Right lobe of liver (tissue), 6 donors: Measurements from ENCODE around the gene FBXO31. TPM values are rescaled to one million over a fixed set of nuclear protein-coding genes. Genes with fewer than 3 reads are reported as not detected.
A peak's percentile ranks its signal among the peaks of the same experiment; 100 is the strongest.

Experiments
- ATAC-seq, 4 donors: fragments of 200-7000 bp; cut with Tn5 transposase; one replicate each; pipeline ENCODE4 v1.9.1; 2020; ENCODE audit warnings: mild to moderate bottlenecking in 4 of 4, moderate library complexity in 4 of 4
- DNase-seq, 3 donors: peaks; one replicate each; pipeline ENCODE4 v3.0.0-alpha.2; 2020
- H3K27ac ChIP-seq, 3 donors: fragments of 200-600 bp; one replicate each; pipeline ENCODE4 v1.8.0; 2022
- H3K27me3 ChIP-seq, 2 donors: fragments of 200-600 bp; one replicate each; pipeline ENCODE4 v1.8.0; 2022
- H3K36me3 ChIP-seq, 4 donors: fragments of 200-600 bp; sonication (generic) in 1 of 4; one replicate each; pipeline versions ENCODE4 v1.5.1 to v1.8.0; 2017 to 2022; ENCODE audit warnings: control low read depth in 1 of 4
- H3K4me1 ChIP-seq, 4 donors: fragments of 200-600 bp; sonication (generic) in 1 of 4; one replicate each; pipeline versions ENCODE4 v1.5.1 to v1.8.0; 2017 to 2022; ENCODE audit warnings: control low read depth in 1 of 4
- H3K4me3 ChIP-seq, 3 donors: fragments of 200-600 bp; one replicate each; pipeline ENCODE4 v1.8.0; 2022
- H3K9me3 ChIP-seq, 4 donors: fragments of 200-600 bp; sonication (generic) in 1 of 4; one replicate each; pipeline versions ENCODE4 v1.5.1 to v1.8.0; 2017 to 2022; ENCODE audit warnings: control low read depth in 1 of 4
- CTCF ChIP-seq, 4 donors: fragments of 200-600 bp in 3 of 4; fragments of 450-650 bp in 1 of 4; IDR thresholded peaks; one replicate each; pipeline versions ENCODE4 v1.5.1 to v1.8.0; 2016 to 2022; ENCODE audit warnings: antibody characterized with exemption in 4 of 4, mild to moderate bottlenecking in 2 of 4
- POLR2A ChIP-seq: fragments of 450-650 bp; IDR thresholded peaks from one replicate; pipeline ENCODE4 v1.6.1; 2017; ENCODE audit warnings: antibody characterized with exemption, mild to moderate bottlenecking
- WGBS: methylation state at CpG from one replicate; pipeline ENCODE4 v1.1.6; 2018; ENCODE audit warnings: low coverage, low lambda C conversion rate; ENCODE audit not compliant: insufficient coverage; ENCODE audit errors: missing lambda C conversion rate; 5-methylcytosine and 5-hydroxymethylcytosine counted together
- intact Hi-C, 2 donors: fragments of 100-400 bp; cut with DNase I; formaldehyde crosslinking; loops; one replicate each; pipeline versions ENCODE4 v1.11.2 to v1.14.1; 2022
- total RNA-seq, 6 experiments: library from RNA; depleted of rRNA in 2 of 6; stranded (reverse); fragments of >200 nt in 2 of 6; fragmentation: NEBNext Ultra II Directional in 3 of 6; extraction: Animal tissue kit (Norgen Biotek cat#: 25700) in 3 of 6; gene quantifications; one replicate each; pipeline versions ENCODE4 v1.1.0 to v1.2.4, GENCODE V29; 2016 to 2023
- donor health status: DM: no; HTN: yes; CAD: no.
- donor health status: DM: no; HTN: no; CAD: no.
- donor health status: DM: no; HTN: no; CAD: no.
- donor health status: DM: no; HTN: yes; CAD: no.
- donor health status: DM: no; HTN: yes; CAD: no.

Gene FBXO31
- total RNA-seq, 6 experiments from 2014 or later, result 20.6 to 56.9 (median 31.1) TPM

- 80% methylated on average over 6 of the region's 6 CpGs for WGBS
These were observed 6.9 kb downstream of the FBXO31 start for GRCh38 chr16:87376660-87377059.

GRCh38 chr16:87375426-87376135 is 8.0 kb downstream of the FBXO31 start:
- intact Hi-C loops, result loop anchor here (10.0 kb wide), 1 partner anchor 51 kb away; no protein-coding TSS in a partner anchor
- Histone ChIP-seq H3K27ac (peak overlapping the region in 2 of 3 donors; percentile 60 to 66), H3K4me1 (peaks cover 0 to 42% (median 14%) of the 10 kb centered on the region in 4 donors)

More at GRCh38 chr16:87376660-87377059, 6.9 kb downstream of the FBXO31 start:
- no peaks in the 10 kb centered on the region for H3K27me3 ChIP-seq
- peak overlapping the region in 1 of 3 donors; percentile 66 for H3K27ac ChIP-seq
- ATAC-seq (no peak), DNase-seq (peak in 1 of 3 donors; percentile 1)
- H3K9me3 ChIP-seq, result no peaks in the 10 kb centered on the region
- no peaks in the 10 kb centered on the region for H3K36me3 ChIP-seq
- TF ChIP-seq POLR2A (no peak), CTCF (IDR thresholded peaks at IDR 0.05) (no peak)
- peaks cover 0 to 51% (median 17%) of the 10 kb centered on the region in 4 donors for H3K4me1 ChIP-seq
- intact Hi-C loops, result loop anchor here (10.0 kb wide), 1 partner anchor 52 kb away; no protein-coding TSS in a partner anchor
- H3K4me3 ChIP-seq, result no peak overlapping the region

GRCh38 chr16:87374313-87374712 is 9.3 kb downstream of the FBXO31 start:
- DNase-seq (peak in 1 of 3 donors; percentile 11), ATAC-seq (no peak)
- Histone ChIP-seq H3K36me3 (no peaks in the 10 kb centered on the region), H3K27ac (no peak overlapping the region), H3K27me3 (no peaks in the 10 kb centered on the region), H3K9me3 (no peaks in the 10 kb centered on the region), H3K4me3 (no peak overlapping the region), H3K4me1 (peaks cover 0 to 29% (median 10%) of the 10 kb centered on the region in 4 donors)
- TF ChIP-seq POLR2A, result no peak
- TF ChIP-seq CTCF (IDR thresholded peaks at IDR 0.05), result no peak
- 90% methylated on average over 11 of the region's 13 CpGs for WGBS
- intact Hi-C loops, result loop anchor here (10.0 kb wide), 1 partner anchor 50 kb away; no protein-coding TSS in a partner anchor

More at GRCh38 chr16:87375426-87376135, 8.0 kb downstream of the FBXO31 start:
- peak; percentile 30 to 62 (median 62) for DNase-seq
- peak; percentile 60 to 80 (median 77) for ATAC-seq
- H3K9me3 ChIP-seq, result no peaks in the 10 kb centered on the region
- H3K27me3 ChIP-seq, result no peaks in the 10 kb centered on the region
- H3K36me3 ChIP-seq, result no peaks in the 10 kb centered on the region
- no peak overlapping the region for H3K4me3 ChIP-seq
- WGBS, result 28% methylated on average over 6 of the region's 9 CpGs
- TF ChIP-seq CTCF (IDR thresholded peaks at IDR 0.05) (no peak), POLR2A (no peak)

- Histone ChIP-seq H3K27me3 (no peaks in the 10 kb centered on the region), H3K27ac (no peak overlapping the region), H3K9me3 (no peaks in the 10 kb centered on the region), H3K4me3 (no peak overlapping the region), H3K4me1 (peaks cover 0 to 16% (median 7%) of the 10 kb centered on the region in 4 donors), H3K36me3 (no peaks in the 10 kb centered on the region)
- WGBS, result 100% methylated on average over 1 of the region's 4 CpGs
- DNase-seq (peak in 1 of 3 donors; percentile 11), ATAC-seq (no peak)
- no peak for TF ChIP-seq CTCF (IDR thresholded peaks at IDR 0.05)
- no peak for TF ChIP-seq POLR2A
- intact Hi-C loops, result loop anchor here (10.0 kb wide), 1 partner anchor 48 kb away; no protein-coding TSS in a partner anchor
These were observed 11.3 kb downstream of the FBXO31 start for GRCh38 chr16:87372305-87372704.
